Cardiac muscle cell (in vitro differentiated cells and primary cell): ENCODE results near the gene GAN. TPM values are rescaled to one million over a fixed set of nuclear protein-coding genes. Genes with fewer than 3 reads are reported as not detected.

ENCODE experiments used
- DNase-seq, 2 donors: peaks; one replicate each; pipeline versions ENCODE4 v3.0.0 to v3.0.0-alpha.2; 2010 to 2017; ENCODE audit warnings: low read depth in 1 of 2, low spot score in 1 of 2
- H3K27ac ChIP-seq: fragments of 200-600 bp; sonication (generic); 2 replicates; pipeline ENCODE4 v1.5.1; 2016
- H3K27me3 ChIP-seq: fragments of 200-600 bp; sonication (generic); 2 replicates; pipeline ENCODE4 v1.6.0; 2016; ENCODE audit warnings: control low read depth
- H3K36me3 ChIP-seq: fragments of 200-600 bp; sonication (generic); 2 replicates; pipeline ENCODE4 v1.5.1; 2016; ENCODE audit warnings: control low read depth
- H3K4me1 ChIP-seq: fragments of 200-600 bp; sonication (generic); 2 replicates; pipeline ENCODE4 v1.8.1; 2017; ENCODE audit warnings: low read depth, mild to moderate bottlenecking, mixed run types
- H3K4me3 ChIP-seq: fragments of 200-600 bp; sonication (generic); 2 replicates; pipeline ENCODE4 v1.5.1; 2016; ENCODE audit warnings: mild to moderate bottlenecking
- H3K9me3 ChIP-seq: fragments of 200-600 bp; sonication (generic); 2 replicates; pipeline ENCODE4 v1.5.1; 2017; ENCODE audit warnings: low read depth, mild to moderate bottlenecking, control low read depth
- CTCF ChIP-seq: IDR thresholded peaks from 2 replicates; pipeline ENCODE4 v1.5.1; 2012; ENCODE audit warnings: low read depth, mild to moderate bottlenecking, low read length
- polyA plus RNA-seq: library from polyadenylated mRNA; unstranded; fragments of >200 nt; fragmentation: Nextera tagmentation; extraction: Ambion mirVana; gene quantifications from 2 replicates; pipeline ENCODE4 v1.2.1, GENCODE V29; 2016
- total RNA-seq: library from RNA; depleted of rRNA; stranded (reverse); fragments of >200 nt; gene quantifications from 2 replicates; pipeline ENCODE4 v1.2.3, GENCODE V29; 2016

Gene GAN
- total and polyA plus RNA-seq, 2 experiments from 2014 or later: 2.7 to 30.8 TPM

- no peaks in the 10 kb centered on the region for H3K4me1 ChIP-seq
Observed at GRCh38 chr16:81436386-81436785, 121.6 kb downstream of the GAN start.

GRCh38 chr16:81437865-81438264 is 123.1 kb downstream of the GAN start:
- no peak overlapping the region for H3K4me3 ChIP-seq
- H3K27ac ChIP-seq: no peak overlapping the region
- no peaks in the 10 kb centered on the region for H3K4me1 ChIP-seq
- no peaks in the 10 kb centered on the region for H3K36me3 ChIP-seq
- no peak for DNase-seq
- no peak for TF ChIP-seq CTCF
- H3K9me3 ChIP-seq: no peaks in the 10 kb centered on the region
- H3K27me3 ChIP-seq: peaks cover 3% of the 10 kb centered on the region

More at GRCh38 chr16:81436386-81436785, 121.6 kb downstream of the GAN start:
- no peaks in the 10 kb centered on the region for H3K36me3 ChIP-seq
- H3K9me3 ChIP-seq: no peaks in the 10 kb centered on the region
- peaks cover 3% of the 10 kb centered on the region for H3K27me3 ChIP-seq
- no peak overlapping the region for H3K4me3 ChIP-seq
- no peak for DNase-seq
- TF ChIP-seq CTCF: no peak
- no peak overlapping the region for H3K27ac ChIP-seq

Other genes starting within 250 kb of the GAN start
- gene C16orf46, start 237.7 kb upstream of the GAN start, total RNA-seq: 0.60 and 1.9 TPM in 2 replicates
- 0.60 and 1.7 TPM in 2 replicates for gene C16orf46, start 237.7 kb upstream of the GAN start, polyA plus RNA-seq
- 15.8 and 26.1 TPM in 2 replicates for gene GCSH, start 218.6 kb upstream of the GAN start, total RNA-seq
- 56.2 and 78.9 TPM in 2 replicates for gene GCSH, start 218.6 kb upstream of the GAN start, polyA plus RNA-seq
- gene BCO1, start 76.3 kb upstream of the GAN start, total RNA-seq: not detected in 2 replicates
- gene BCO1, start 76.3 kb upstream of the GAN start, polyA plus RNA-seq: not detected in 2 replicates
- gene CMIP, start 129.8 kb downstream of the GAN start, total RNA-seq: 16.6 and 22.2 TPM in 2 replicates
- 1.6 and 1.8 TPM in 2 replicates for gene CMIP, start 129.8 kb downstream of the GAN start, polyA plus RNA-seq